ENCODE results near the gene CDKAL1. TPM values are rescaled to one million over a fixed set of nuclear protein-coding genes. Genes with fewer than 3 reads are reported as not detected.

The CDKAL1 gene
- total and polyA plus RNA-seq, 2 of the 8 experiments (the other 6 are each of a cell fraction or from before 2014, with no cell fraction given), result 8.4 to 24.6 TPM

DNA sequence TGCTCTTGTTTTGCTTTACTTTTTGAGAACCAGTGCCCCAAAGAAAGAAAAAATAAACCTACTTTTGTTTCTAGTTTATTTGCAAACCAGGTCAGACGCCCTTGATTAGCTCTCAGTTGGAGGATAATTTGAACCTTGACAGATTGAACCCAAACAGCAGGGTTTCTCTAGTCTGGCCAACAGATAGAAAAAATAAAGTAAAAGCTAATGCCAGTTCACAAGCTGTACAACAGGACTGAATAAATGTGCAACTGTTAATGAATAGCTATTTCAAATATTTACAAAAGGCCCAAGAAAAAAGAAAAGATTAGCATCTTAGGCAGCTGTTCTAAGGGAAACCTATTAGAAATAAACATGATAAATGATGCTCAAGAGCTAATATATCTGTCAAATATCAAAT, 331.8 kb downstream of the CDKAL1 start:
- Histone ChIP-seq H3K23ac (ENCODE audit: insufficient read length) (no peak overlapping the region), H3K79me1 (ENCODE audit: low read depth, low read length) (no peaks in the 10 kb centered on the region), H3K79me2 (ENCODE audit: control insufficient read depth in 1 of 2, insufficient read depth in 2 of 2, low read length in 2 of 2) (no peaks in the 10 kb centered on the region), H4K5ac (ENCODE audit: insufficient read length, low read depth, low read length) (peak overlapping the region; percentile 57), H4K91ac (replicated peaks; ENCODE audit: insufficient read length, low read length) (no peak overlapping the region), H2AK5ac (ENCODE audit: low read depth, low read length) (no peak overlapping the region), H3K36me3 (ENCODE audit: control insufficient read depth in 2 of 4, insufficient read depth in 4 of 4, low read length in 3 of 4) (no peaks in the 10 kb centered on the region), H3K4me2 (ENCODE audit: insufficient read depth in 1 of 2, low read depth in 2 of 2, low read length in 2 of 2) (no peak overlapping the region), H2BK5ac (ENCODE audit: low read depth, low read length) (no peak overlapping the region), H4K20me1 (replicated peaks in 1 of 2; ENCODE audit: control insufficient read depth in 1 of 2, insufficient read depth in 2 of 2, low read length in 2 of 2) (no peaks in the 10 kb centered on the region), H2BK15ac (ENCODE audit: low read length) (no peak overlapping the region), H2AFZ (ENCODE audit: low read length) (no peak overlapping the region), H3K14ac (ENCODE audit: insufficient read length) (no peak overlapping the region), H3K4me1 (replicated peaks in 1 of 4; ENCODE audit: control insufficient read depth in 3 of 4, insufficient read depth in 4 of 4, low read length in 3 of 4) (peaks cover 7 to 24% (median 14%) of the 10 kb centered on the region in 4 experiments), H2BK20ac (ENCODE audit: low read length) (no peak overlapping the region), H2BK12ac (ENCODE audit: low read depth, low read length) (no peak overlapping the region), H3K9me3 (ENCODE audit: insufficient read depth in 2 of 2, low read depth in 1 of 2, low read length in 1 of 2) (no peaks in the 10 kb centered on the region), H4K8ac (ENCODE audit: extremely low read depth, insufficient read depth, low read length) (no peak overlapping the region), H3K27me3 (replicated peaks in 1 of 4; ENCODE audit: control insufficient read depth in 3 of 4, extremely low read depth in 1 of 4, insufficient read depth in 3 of 4, low read length in 3 of 4) (no peaks in the 10 kb centered on the region), H3K9ac (replicated peaks in 1 of 4; ENCODE audit: extremely low read depth in 1 of 4, low read depth in 3 of 4, low read length in 3 of 4) (no peak overlapping the region), H3K56ac (replicated peaks; ENCODE audit: insufficient read length, low read depth, low read length) (no peak overlapping the region), H3K23me2 (ENCODE audit: low read depth, low read length) (no peaks in the 10 kb centered on the region), H2BK120ac (replicated peaks; ENCODE audit: low read depth, low read length) (no peak overlapping the region), H3K4ac (replicated peaks; ENCODE audit: insufficient read length, low read depth, low read length) (no peak overlapping the region), H3K4me3 (ENCODE audit: extremely low read depth in 1 of 4, insufficient read depth in 2 of 4, low read depth in 3 of 4, low read length in 4 of 4) (no peak overlapping the region), H3K27ac (ENCODE audit: low read depth, low read length) (no peak overlapping the region), H3K18ac (ENCODE audit: extremely low read depth, low read length) (no peak overlapping the region)
- FAIRE-seq (no peak), DNase-seq (ENCODE audit: low read depth in 1 of 2, low spot score in 2 of 2) (no peak)
- CTCF ChIA-PET (ENCODE audit: partially characterized antibody), result no interaction called here
- 29% methylated on average over 1 of the region's 1 CpG; no CpG with 5 or more reads in 1 of the 2 experiments for WGBS, 2 experiments (ENCODE audit: extremely low coverage in 1 of 2, insufficient coverage in 1 of 2, insufficient read length in 1 of 2, insufficient replicate concordance in 2 of 2, low coverage in 1 of 2, low lambda C conversion rate in 2 of 2, missing lambda C conversion rate in 1 of 2)
- POLR2A ChIA-PET (ENCODE audit: partially characterized antibody), result interaction anchor here (0.6 kb wide), 1 partner anchor 140 kb away, joined by 5 read pairs; no protein-coding TSS in a partner anchor
- TF ChIP-seq NRF1 (IDR thresholded peaks at IDR 0.05; ENCODE audit: low read depth, low read length), result no peak
- no peak for TF ChIP-seq SP1 (IDR thresholded peaks at IDR 0.05; ENCODE audit: low read depth, low read length)
- no peak for TF ChIP-seq GABPA (IDR thresholded peaks at IDR 0.05; ENCODE audit: borderline replicate concordance, insufficient read depth, low read length)
- TF ChIP-seq SUZ12 (IDR thresholded peaks at IDR 0.05; ENCODE audit: low read length), result no peak
- no peak for TF ChIP-seq HDAC6 (IDR thresholded peaks at IDR 0.05; ENCODE audit: low read depth, low read length)

Data from H1 (cell line).